ENCODE data around the gene STPG3. TPM values are rescaled to one million over a fixed set of nuclear protein-coding genes. Genes with fewer than 3 reads are reported as not detected.
A peak's percentile ranks its signal among the peaks of the same experiment; 100 is the strongest.

The STPG3 gene
- total and polyA plus RNA-seq, 2 of the 13 experiments (the other 11 are each of a cell fraction or from before 2014, with no cell fraction given) = not detected

DNA sequence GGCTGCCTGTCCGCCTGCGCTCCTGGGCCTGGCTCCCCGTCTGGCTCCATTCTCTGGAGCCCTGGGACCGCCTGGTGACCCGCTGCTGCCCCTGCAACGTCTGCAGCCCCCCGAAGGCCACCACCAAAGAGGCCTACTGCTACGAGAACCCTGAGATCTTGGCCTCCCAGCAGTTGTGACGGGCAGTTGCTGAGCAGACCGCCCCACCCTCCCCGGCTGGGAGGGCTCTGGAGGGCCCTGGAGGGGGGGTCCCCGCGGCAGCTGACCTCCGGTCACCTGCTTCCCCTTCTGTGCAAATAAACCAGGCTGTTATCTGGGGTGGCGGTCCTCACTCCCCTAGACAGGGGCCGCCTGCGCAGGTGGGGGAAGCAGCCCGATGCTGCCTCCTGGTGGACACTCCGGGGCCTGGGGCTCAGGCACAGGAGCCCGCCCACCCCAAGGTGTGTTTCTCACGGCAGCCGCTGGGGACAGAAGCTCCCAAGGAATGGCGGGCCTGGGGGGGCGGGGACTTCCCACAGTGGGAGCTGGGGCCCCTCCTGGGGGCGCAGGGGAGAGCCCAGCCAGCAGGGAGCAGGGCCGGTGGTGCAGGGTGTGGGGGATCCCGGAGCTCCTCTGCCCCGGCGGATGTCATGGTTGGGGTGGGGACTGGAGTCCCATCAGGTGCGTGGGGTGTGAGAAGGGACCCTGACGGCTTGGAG is 14.7 kb upstream of the STPG3 start (continued):
- TF ChIP-seq, protein P1, sequence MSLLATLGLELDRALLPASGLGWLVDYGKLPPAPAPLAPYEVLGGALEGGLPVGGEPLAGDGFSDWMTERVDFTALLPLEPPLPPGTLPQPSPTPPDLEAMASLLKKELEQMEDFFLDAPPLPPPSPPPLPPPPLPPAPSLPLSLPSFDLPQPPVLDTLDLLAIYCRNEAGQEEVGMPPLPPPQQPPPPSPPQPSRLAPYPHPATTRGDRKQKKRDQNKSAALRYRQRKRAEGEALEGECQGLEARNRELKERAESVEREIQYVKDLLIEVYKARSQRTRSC (CRISPR knock-in tag; IDR thresholded peaks at IDR 0.05; ENCODE audit: low read depth) = no peak
- TF ChIP-seq FOSL2 (CRISPR knock-in tag; IDR thresholded peaks at IDR 0.05) = peak; percentile 39
- TF ChIP-seq ZNF432 (CRISPR knock-in tag; IDR thresholded peaks at IDR 0.05; ENCODE audit: borderline replicate concordance) = no peak
- TF ChIP-seq ZNF296 (CRISPR knock-in tag; conservative IDR thresholded peaks at IDR 0.05) = no peak
- peak; percentile 29; the same call in 1 of the 2 replicates for TF ChIP-seq ZNF546 (CRISPR knock-in tag; conservative IDR thresholded peaks at IDR 0.05)
- peak; percentile 71; the same call in 1 of the 2 replicates for TF ChIP-seq ZSCAN31 (CRISPR knock-in tag; IDR thresholded peaks at IDR 0.05; ENCODE audit: low read depth)
- TF ChIP-seq ZMYM4 (CRISPR knock-in tag; IDR thresholded peaks at IDR 0.05) = peak; percentile 67
- TF ChIP-seq ZNF460 (CRISPR knock-in tag; IDR thresholded peaks at IDR 0.05; ENCODE audit: borderline replicate concordance) = no peak
- TF ChIP-seq SNAPC2 (CRISPR knock-in tag; IDR thresholded peaks at IDR 0.05) = no peak
- peak; percentile 30; the same call in 1 of the 2 replicates for TF ChIP-seq KMT2A (CRISPR knock-in tag; IDR thresholded peaks at IDR 0.05)
- no peak for TF ChIP-seq ZNF724P (CRISPR knock-in tag; IDR thresholded peaks at IDR 0.05; ENCODE audit: borderline replicate concordance)
- TF ChIP-seq ZNF709 (CRISPR knock-in tag; IDR thresholded peaks at IDR 0.05) = peak; percentile 74; the same call in 1 of the 2 replicates
- TF ChIP-seq ZMAT3 (CRISPR knock-in tag; conservative IDR thresholded peaks at IDR 0.05) = no peak; the same call in 1 of the 2 replicates
- no peak for TF ChIP-seq LCORL (IDR thresholded peaks at IDR 0.05)
- TF ChIP-seq LCORL (CRISPR knock-in tag; IDR thresholded peaks at IDR 0.05) = peak; percentile 88; the same call in 1 of the 2 replicates
- TF ChIP-seq ZNF160 (CRISPR knock-in tag; IDR thresholded peaks at IDR 0.05) = no peak
- TF ChIP-seq SMARCE1 (IDR thresholded peaks at IDR 0.05; ENCODE audit: borderline replicate concordance) = no peak
- TF ChIP-seq ZMYM2 (CRISPR knock-in tag; IDR thresholded peaks at IDR 0.05) = peak; percentile 30; the same call in 1 of the 2 replicates
- no peak for TF ChIP-seq KDM1A (CRISPR knock-in tag; IDR thresholded peaks at IDR 0.05)
- TF ChIP-seq, protein P2, sequence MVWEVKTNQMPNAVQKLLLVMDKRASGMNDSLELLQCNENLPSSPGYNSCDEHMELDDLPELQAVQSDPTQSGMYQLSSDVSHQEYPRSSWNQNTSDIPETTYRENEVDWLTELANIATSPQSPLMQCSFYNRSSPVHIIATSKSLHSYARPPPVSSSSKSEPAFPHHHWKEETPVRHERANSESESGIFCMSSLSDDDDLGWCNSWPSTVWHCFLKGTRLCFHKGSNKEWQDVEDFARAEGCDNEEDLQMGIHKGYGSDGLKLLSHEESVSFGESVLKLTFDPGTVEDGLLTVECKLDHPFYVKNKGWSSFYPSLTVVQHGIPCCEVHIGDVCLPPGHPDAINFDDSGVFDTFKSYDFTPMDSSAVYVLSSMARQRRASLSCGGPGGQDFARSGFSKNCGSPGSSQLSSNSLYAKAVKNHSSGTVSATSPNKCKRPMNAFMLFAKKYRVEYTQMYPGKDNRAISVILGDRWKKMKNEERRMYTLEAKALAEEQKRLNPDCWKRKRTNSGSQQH (CRISPR knock-in tag; IDR thresholded peaks at IDR 0.05; ENCODE audit: low read depth) = peak; percentile 57; the same call in 1 of the 2 replicates
- TF ChIP-seq NCOR1 (IDR thresholded peaks at IDR 0.05; ENCODE audit: borderline replicate concordance, low read length) = peak; percentile 23; the same call in 1 of the 2 replicates
- no peak for TF ChIP-seq RFX5 (IDR thresholded peaks at IDR 0.05; ENCODE audit: low read depth, low read length)
- TF ChIP-seq JUNB (CRISPR knock-in tag; IDR thresholded peaks at IDR 0.05; ENCODE audit: borderline replicate concordance) = no peak
- TF ChIP-seq, protein P3, sequence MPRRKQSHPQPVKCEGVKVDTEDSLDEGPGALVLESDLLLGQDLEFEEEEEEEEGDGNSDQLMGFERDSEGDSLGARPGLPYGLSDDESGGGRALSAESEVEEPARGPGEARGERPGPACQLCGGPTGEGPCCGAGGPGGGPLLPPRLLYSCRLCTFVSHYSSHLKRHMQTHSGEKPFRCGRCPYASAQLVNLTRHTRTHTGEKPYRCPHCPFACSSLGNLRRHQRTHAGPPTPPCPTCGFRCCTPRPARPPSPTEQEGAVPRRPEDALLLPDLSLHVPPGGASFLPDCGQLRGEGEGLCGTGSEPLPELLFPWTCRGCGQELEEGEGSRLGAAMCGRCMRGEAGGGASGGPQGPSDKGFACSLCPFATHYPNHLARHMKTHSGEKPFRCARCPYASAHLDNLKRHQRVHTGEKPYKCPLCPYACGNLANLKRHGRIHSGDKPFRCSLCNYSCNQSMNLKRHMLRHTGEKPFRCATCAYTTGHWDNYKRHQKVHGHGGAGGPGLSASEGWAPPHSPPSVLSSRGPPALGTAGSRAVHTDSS (CRISPR knock-in tag; conservative IDR thresholded peaks at IDR 0.05) = no peak
- no peak for TF ChIP-seq ZZZ3 (CRISPR knock-in tag; IDR thresholded peaks at IDR 0.05; ENCODE audit: borderline replicate concordance)
- peak; percentile 33; the same call in 1 of the 2 replicates for TF ChIP-seq DR1 (CRISPR knock-in tag; IDR thresholded peaks at IDR 0.05)
- TF ChIP-seq, protein P4, sequence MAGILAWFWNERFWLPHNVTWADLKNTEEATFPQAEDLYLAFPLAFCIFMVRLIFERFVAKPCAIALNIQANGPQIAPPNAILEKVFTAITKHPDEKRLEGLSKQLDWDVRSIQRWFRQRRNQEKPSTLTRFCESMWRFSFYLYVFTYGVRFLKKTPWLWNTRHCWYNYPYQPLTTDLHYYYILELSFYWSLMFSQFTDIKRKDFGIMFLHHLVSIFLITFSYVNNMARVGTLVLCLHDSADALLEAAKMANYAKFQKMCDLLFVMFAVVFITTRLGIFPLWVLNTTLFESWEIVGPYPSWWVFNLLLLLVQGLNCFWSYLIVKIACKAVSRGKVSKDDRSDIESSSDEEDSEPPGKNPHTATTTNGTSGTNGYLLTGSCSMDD (CRISPR knock-in tag; IDR thresholded peaks at IDR 0.05) = no peak
- no peak for TF ChIP-seq HOXA7 (CRISPR knock-in tag; IDR thresholded peaks at IDR 0.05)

Data from HepG2 (cell line).